MM.1S (cell line): Measurements from ENCODE around the gene MAGI3.

Source experiments
- DNase-seq: peaks from one replicate; pipeline ENCODE4 v3.0.0-alpha.2; 2015
- H2AFZ ChIP-seq: fragments of 300-600 bp; sonication (generic); 2 replicates; pipeline ENCODE4 v1.6.0; 2016; ENCODE audit warnings: antibody characterized with exemption, low read length
- H3F3A ChIP-seq: fragments of 300-600 bp; sonication (generic); 2 replicates; pipeline ENCODE4 v1.6.1; 2016; ENCODE audit warnings: mild to moderate bottlenecking, antibody characterized with exemption, low read length, moderate library complexity, mixed read lengths; ENCODE audit not compliant: insufficient read depth
- H3K27ac ChIP-seq: fragments of 300-600 bp; sonication (generic); 2 replicates; pipeline ENCODE4 v1.5.1; 2016; ENCODE audit warnings: mild to moderate bottlenecking, low read length
- H3K27me3 ChIP-seq: fragments of 300-600 bp; sonication (generic); replicated peaks from 2 replicates; pipeline ENCODE4 v1.6.0; 2016; ENCODE audit warnings: low read length; ENCODE audit not compliant: insufficient read depth
- H3K36me3 ChIP-seq: fragments of 300-600 bp; sonication (generic); replicated peaks from 2 replicates; pipeline ENCODE4 v1.6.1; 2016; ENCODE audit warnings: mild to moderate bottlenecking, low read length, mixed read lengths; ENCODE audit not compliant: insufficient read depth
- H3K4me1 ChIP-seq: fragments of 300-600 bp; sonication (generic); 2 replicates; pipeline ENCODE4 v1.6.1; 2016; ENCODE audit warnings: low read length, mixed read lengths
- H3K4me2 ChIP-seq: fragments of 300-600 bp; sonication (generic); 2 replicates; pipeline ENCODE4 v1.6.0; 2016; ENCODE audit warnings: low read depth, low read length
- H3K4me3 ChIP-seq: fragments of 300-600 bp; sonication (generic); 2 replicates; pipeline ENCODE4 v1.5.1; 2016; ENCODE audit warnings: low read length, mixed read lengths
- H3K79me2 ChIP-seq: fragments of 300-600 bp; sonication (generic); 2 replicates; pipeline ENCODE4 v1.6.1; 2016; ENCODE audit warnings: mixed run types, low read length, mixed read lengths
- H3K9ac ChIP-seq: fragments of 300-600 bp; sonication (generic); 2 replicates; pipeline ENCODE4 v1.6.1; 2016; ENCODE audit warnings: low read length, mixed read lengths
- H3K9me2 ChIP-seq: fragments of 300-600 bp; sonication (generic); replicated peaks from 2 replicates; pipeline ENCODE4 v1.6.1; 2016; ENCODE audit warnings: mild to moderate bottlenecking, low read length, mixed read lengths; ENCODE audit not compliant: insufficient read depth
- H3K9me3 ChIP-seq: fragments of 300-600 bp; sonication (generic); replicated peaks from 2 replicates; pipeline ENCODE4 v1.6.1; 2016; ENCODE audit warnings: mild to moderate bottlenecking, low read length, mixed read lengths; ENCODE audit not compliant: insufficient read depth
- H4K20me1 ChIP-seq: fragments of 300-600 bp; sonication (generic); 2 replicates; pipeline ENCODE4 v1.6.1; 2016; ENCODE audit warnings: mild to moderate bottlenecking, low read length, moderate library complexity, mixed read lengths; ENCODE audit not compliant: insufficient read depth
- EZH2 ChIP-seq: fragments of 300-600 bp; sonication (generic); optimal IDR thresholded peaks from 2 replicates; pipeline ENCODE3; 2017; ENCODE audit warnings: low read depth, mild to moderate bottlenecking, antibody characterized with exemption, low read length, mixed read lengths
- EZH2phosphoT487 ChIP-seq: fragments of 300-600 bp; sonication (generic); IDR thresholded peaks from 2 replicates; pipeline ENCODE4 v1.6.1; 2018; ENCODE audit warnings: antibody characterized with exemption, low read length
- TF ChIP-seq, protein P1 (sequence below): fragments of 300-600 bp; sonication (generic); IDR thresholded peaks from 2 replicates; pipeline ENCODE4 v1.5.1; 2016; ENCODE audit warnings: antibody characterized with exemption, low read length, mixed read lengths

MAGI3 gene

DNA sequence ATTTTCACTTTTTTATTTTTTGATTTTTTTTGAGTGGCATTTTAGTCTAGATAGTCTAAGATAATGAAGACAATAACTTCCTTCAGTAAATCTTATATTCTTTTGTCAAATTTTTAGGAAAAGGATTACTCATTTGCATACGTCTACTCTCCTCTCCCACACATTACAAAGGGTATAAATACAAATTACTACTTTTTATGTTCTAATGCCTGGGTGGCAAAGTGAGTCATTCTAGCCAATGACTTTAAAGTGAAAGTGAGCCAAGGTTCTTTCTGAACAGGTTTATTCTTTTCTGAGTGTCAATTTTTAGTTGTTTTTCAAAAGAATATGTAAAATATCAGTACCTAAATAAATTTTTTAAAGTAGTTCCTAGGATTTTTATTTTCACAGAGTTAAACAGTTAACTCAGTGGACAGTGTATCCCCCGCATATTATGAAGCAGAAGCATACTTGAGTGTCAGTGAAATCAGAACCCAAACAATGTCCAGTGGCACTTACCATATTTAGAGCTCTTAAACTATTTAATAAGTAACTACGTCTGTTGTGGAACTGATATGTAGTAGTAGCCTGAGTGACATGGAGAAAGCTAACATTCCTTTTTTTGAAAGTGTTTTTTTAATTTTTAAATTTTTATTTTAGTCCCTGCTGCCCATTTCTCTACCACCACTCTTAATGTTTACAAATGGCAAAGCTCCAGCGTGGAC is 227.3 kb downstream of the MAGI3 start:
- no peak overlapping the region for H3K4me2 ChIP-seq
- H3K9me2 ChIP-seq = no peaks in the 10 kb centered on the region
- no peak overlapping the region for H3K27ac ChIP-seq
- no peak for DNase-seq
- H3K79me2 ChIP-seq = no peaks in the 10 kb centered on the region
- no peaks in the 10 kb centered on the region for H3K4me1 ChIP-seq
- H3K9ac ChIP-seq = no peak overlapping the region
- no peaks in the 10 kb centered on the region for H3K36me3 ChIP-seq
- H3K4me3 ChIP-seq = no peak overlapping the region
- H4K20me1 ChIP-seq = no peaks in the 10 kb centered on the region
- no peaks in the 10 kb centered on the region for H3F3A ChIP-seq
- H3K9me3 ChIP-seq = no peaks in the 10 kb centered on the region
- H3K27me3 ChIP-seq = no peaks in the 10 kb centered on the region
- TF ChIP-seq EZH2phosphoT487 (no peak), EZH2 (no peak)
- TF ChIP-seq, protein P1, sequence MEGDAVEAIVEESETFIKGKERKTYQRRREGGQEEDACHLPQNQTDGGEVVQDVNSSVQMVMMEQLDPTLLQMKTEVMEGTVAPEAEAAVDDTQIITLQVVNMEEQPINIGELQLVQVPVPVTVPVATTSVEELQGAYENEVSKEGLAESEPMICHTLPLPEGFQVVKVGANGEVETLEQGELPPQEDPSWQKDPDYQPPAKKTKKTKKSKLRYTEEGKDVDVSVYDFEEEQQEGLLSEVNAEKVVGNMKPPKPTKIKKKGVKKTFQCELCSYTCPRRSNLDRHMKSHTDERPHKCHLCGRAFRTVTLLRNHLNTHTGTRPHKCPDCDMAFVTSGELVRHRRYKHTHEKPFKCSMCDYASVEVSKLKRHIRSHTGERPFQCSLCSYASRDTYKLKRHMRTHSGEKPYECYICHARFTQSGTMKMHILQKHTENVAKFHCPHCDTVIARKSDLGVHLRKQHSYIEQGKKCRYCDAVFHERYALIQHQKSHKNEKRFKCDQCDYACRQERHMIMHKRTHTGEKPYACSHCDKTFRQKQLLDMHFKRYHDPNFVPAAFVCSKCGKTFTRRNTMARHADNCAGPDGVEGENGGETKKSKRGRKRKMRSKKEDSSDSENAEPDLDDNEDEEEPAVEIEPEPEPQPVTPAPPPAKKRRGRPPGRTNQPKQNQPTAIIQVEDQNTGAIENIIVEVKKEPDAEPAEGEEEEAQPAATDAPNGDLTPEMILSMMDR = no peak
- H2AFZ ChIP-seq = no peak overlapping the region

DNA sequence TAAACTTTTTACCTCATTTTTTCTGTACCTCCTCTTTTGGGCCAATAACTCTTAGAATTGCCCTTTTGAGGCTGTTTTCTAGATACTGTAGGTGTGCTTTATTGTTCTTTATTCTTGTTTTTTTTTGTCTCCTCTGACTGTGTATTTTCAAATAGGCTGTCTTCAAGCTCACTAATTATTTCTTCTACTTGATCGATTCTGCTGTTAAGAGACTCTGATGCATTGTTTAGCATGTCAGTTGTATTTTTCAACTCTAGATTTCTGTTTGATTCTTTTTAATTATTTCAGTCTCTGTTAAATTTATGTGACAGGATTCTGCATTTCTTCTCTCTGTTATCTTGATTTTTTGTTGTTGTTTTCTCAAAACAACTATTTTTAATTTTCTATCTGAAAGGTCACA is 238.7 kb downstream of the MAGI3 start:
- Histone ChIP-seq H2AFZ (no peak overlapping the region), H3K9ac (no peak overlapping the region), H3K36me3 (no peaks in the 10 kb centered on the region), H3K9me2 (no peaks in the 10 kb centered on the region), H3K9me3 (no peaks in the 10 kb centered on the region), H4K20me1 (no peaks in the 10 kb centered on the region), H3K27me3 (no peaks in the 10 kb centered on the region), H3K4me3 (no peak overlapping the region), H3K4me2 (no peak overlapping the region), H3K27ac (no peak overlapping the region), H3K79me2 (no peaks in the 10 kb centered on the region), H3K4me1 (no peaks in the 10 kb centered on the region), H3F3A (no peaks in the 10 kb centered on the region)
- no peak for DNase-seq
- no peak for TF ChIP-seq EZH2phosphoT487
- TF ChIP-seq, protein P1 = no peak
- no peak for TF ChIP-seq EZH2

DNA sequence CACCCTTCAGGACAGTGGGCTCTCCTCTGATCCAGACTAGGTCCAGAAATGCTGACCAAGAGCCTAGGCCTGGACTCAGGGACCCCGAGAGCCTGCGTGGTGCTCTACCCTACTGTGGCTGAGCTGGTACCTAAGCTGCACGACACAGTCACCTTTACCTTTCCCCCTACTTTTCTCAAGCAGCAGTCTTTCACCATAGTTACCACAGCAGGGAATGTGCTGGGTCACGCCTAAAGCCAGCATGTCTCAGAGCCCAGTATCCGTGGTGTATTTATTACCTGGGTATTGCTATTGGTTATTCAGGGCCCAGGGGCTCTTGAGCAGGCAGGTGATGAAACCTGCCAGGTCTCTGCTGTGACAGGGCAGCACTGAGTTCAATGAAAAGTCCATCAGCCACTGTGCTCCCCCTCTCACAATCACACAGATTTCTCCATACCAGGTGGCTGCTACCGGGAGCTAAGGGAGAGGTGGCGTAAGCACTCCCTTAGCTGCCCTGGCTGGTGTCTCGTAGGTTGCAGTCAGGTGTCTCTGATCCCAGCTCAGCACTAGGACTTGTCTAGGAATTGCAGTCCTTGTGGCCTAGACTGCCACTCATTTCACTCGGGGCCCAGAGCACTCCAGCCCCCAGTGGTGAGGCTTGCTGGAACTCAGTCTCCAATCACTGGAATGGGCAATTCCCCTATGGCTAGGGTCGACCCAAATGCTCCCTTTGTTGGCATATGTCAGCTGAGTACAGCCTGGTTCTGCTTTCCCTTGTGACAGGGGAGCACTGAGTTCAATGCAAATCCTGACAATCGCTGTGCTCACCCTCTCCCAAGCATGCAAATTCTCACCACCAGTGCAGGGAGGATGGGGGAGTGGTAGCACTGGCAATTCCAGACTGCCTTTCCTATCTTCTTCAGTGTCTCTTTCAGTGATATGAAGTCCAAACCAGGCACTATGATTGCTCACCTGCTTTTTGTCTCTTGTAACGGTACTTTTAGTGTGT is 240.3 kb downstream of the MAGI3 start:
- no peaks in the 10 kb centered on the region for H3K36me3 ChIP-seq
- H2AFZ ChIP-seq = no peak overlapping the region
- no peak overlapping the region for H3K4me3 ChIP-seq
- no peak overlapping the region for H3K27ac ChIP-seq
- no peaks in the 10 kb centered on the region for H3K27me3 ChIP-seq
- H3K9ac ChIP-seq = no peak overlapping the region
- DNase-seq = no peak
- H3K9me2 ChIP-seq = no peaks in the 10 kb centered on the region
- H3F3A ChIP-seq = no peaks in the 10 kb centered on the region
- H3K4me2 ChIP-seq = no peak overlapping the region
- H3K9me3 ChIP-seq = no peaks in the 10 kb centered on the region
- H4K20me1 ChIP-seq = no peaks in the 10 kb centered on the region
- TF ChIP-seq EZH2phosphoT487 (no peak), EZH2 (no peak)
- TF ChIP-seq, protein P1 = no peak
- no peaks in the 10 kb centered on the region for H3K4me1 ChIP-seq
- H3K79me2 ChIP-seq = no peaks in the 10 kb centered on the region
